Heart left ventricle (tissue), 16 donors: Measurements from ENCODE around the gene NTM. TPM values are rescaled to one million over a fixed set of nuclear protein-coding genes. Genes with fewer than 3 reads are reported as not detected.

Experiments
- ATAC-seq, 4 donors: fragments of 200-7000 bp; cut with Tn5 transposase; one replicate each; pipeline ENCODE4 v1.9.1; 2020 to 2022; ENCODE audit warnings: moderate library complexity in 4 of 4, mild to moderate bottlenecking in 3 of 4, moderate number of reproducible peaks in 1 of 4
- DNase-seq, 5 donors: peaks; one replicate each; pipeline ENCODE4 v3.0.0-alpha.2; 2020
- H3K27ac ChIP-seq, 12 donors: fragments of 200-600 bp; sonication (generic) in 4 of 12; one replicate each; pipeline versions ENCODE4 v1.5.0 to v1.8.0; 2016 to 2022; ENCODE audit warnings: mild to moderate bottlenecking in 2 of 12
- H3K27me3 ChIP-seq, 9 donors: fragments of 200-600 bp; sonication (generic) in 2 of 9; one replicate each; pipeline versions ENCODE4 v1.5.1 to v1.8.0; 2016 to 2022; ENCODE audit warnings: mild to moderate bottlenecking in 3 of 9
- H3K36me3 ChIP-seq, 9 donors: fragments of 200-600 bp; sonication (generic) in 2 of 9; one replicate each; pipeline versions ENCODE4 v1.5.0 to v1.8.0; 2018 to 2022; ENCODE audit warnings: mild to moderate bottlenecking in 2 of 9
- H3K4me1 ChIP-seq, 12 donors: fragments of 200-600 bp; sonication (generic) in 4 of 12; one replicate each; pipeline versions ENCODE4 v1.5.0 to v1.8.0; 2016 to 2022; ENCODE audit warnings: mild to moderate bottlenecking in 3 of 12
- H3K4me3 ChIP-seq, 12 donors: fragments of 200-600 bp; sonication (generic) in 4 of 12; one replicate each; pipeline versions ENCODE4 v1.5.0 to v1.8.0; 2017 to 2022; ENCODE audit warnings: mild to moderate bottlenecking in 9 of 12, moderate library complexity in 4 of 12
- H3K9me3 ChIP-seq, 12 donors: fragments of 200-600 bp; sonication (generic) in 4 of 12; one replicate each; pipeline versions ENCODE4 v1.5.0 to v1.8.0; 2016 to 2022; ENCODE audit warnings: mild to moderate bottlenecking in 1 of 12
- CTCF ChIP-seq, 12 donors: fragments of 200-600 bp; sonication (generic) in 4 of 12; IDR thresholded peaks; one replicate each; pipeline versions ENCODE4 v1.5.0 to v1.8.0; 2018 to 2022; ENCODE audit warnings: antibody characterized with exemption in 12 of 12, mild to moderate bottlenecking in 5 of 12
- POLR2A ChIP-seq, 2 donors: fragments of 450-650 bp; IDR thresholded peaks; one replicate each; pipeline ENCODE4 v1.6.1; 2017; ENCODE audit warnings: antibody characterized with exemption in 2 of 2, mild to moderate bottlenecking in 2 of 2, moderate library complexity in 2 of 2
- WGBS, 4 donors: extraction: QIAGEN DNeasy Blood & Tissue Kit in 2 of 4; methylation state at CpG; one replicate each; pipeline versions ENCODE4 v1.1.5 to v1.1.7; 2013 to 2018; 5-methylcytosine and 5-hydroxymethylcytosine counted together
- intact Hi-C, 10 donors: fragments of 100-400 bp; cut with DNase I; formaldehyde crosslinking; loops; one replicate each; pipeline versions ENCODE4 v1.11.1 to v1.14.2; 2022
- polyA plus RNA-seq, 2 donors: library from polyadenylated mRNA; stranded (reverse); fragments of 200-250 nt; gene quantifications; one replicate each; pipeline ENCODE4 v1.2.3, GENCODE V29; 2013
- total RNA-seq, 9 donors: library from RNA; depleted of rRNA in 2 of 9; stranded (reverse); fragments of >200 nt in 2 of 9; fragmentation: NEBNext Ultra II Directional in 3 of 9; extraction: Animal tissue kit (Norgen Biotek cat#: 25700) in 3 of 9; gene quantifications; one replicate each; pipeline versions ENCODE4 v1.1.0 to v1.2.4, GENCODE V29; 2016 to 2023
- donor health status: ischemic (EF 13 %, LVEDD 7.1; RV severe dilation, severe dysfunction).
- donor health status: healthy with polysubstance abuse.
- donor health status: DM: no; HTN: yes; CAD: no.
- donor health status: DM: no; HTN: no; CAD: no.
- donor health status: ischemic (EF 25% LVEDD 6.9; RV normal size, moderate dysfunction).
- donor health status: ischemic (EF 25% LVEDD 5.7; RV mildly dilated, moderate dysfunction).
- donor health status: healthy.
- donor health status: DM: yes; HTN: yes; CAD: no.
- donor health status: ischemic (EF 35%, LVEDD 5.7; RV mildly dilated, moderate dysfunction).
- donor health status: nonischemic (EF 11% LVEDD 7.7; RV severe dilation, severe dysfunction).
- donor health status: DM: yes; HTN: yes; CAD: no.
- donor health status: PGD.
- donor health status: ischemic (EF 29% LVEDD 5.4; RV normal size, mild dysfunction).
- donor health status: nonischemic (EF 23%, LVEDD 6.1; RV moderate dilation, normal function).

The NTM gene
- total and polyA plus RNA-seq, 11 donors = 0.40 to 7.7 (median 1.5) TPM

GRCh38 chr11:131746201-131746600 lies 375.8 kb downstream of the NTM start:
- peaks cover 0 to 14% (median 0%) of the 10 kb centered on the region in 12 donors for H3K4me1 ChIP-seq
- H3K4me3 ChIP-seq = no peak overlapping the region
- no peaks in the 10 kb centered on the region for H3K36me3 ChIP-seq
- intact Hi-C loops = loop anchor here in 5 of 10 donors (5.0 to 10.0 kb wide), 4 partner anchors 281 to 1316 kb away; no protein-coding TSS in a partner anchor
- H3K9me3 ChIP-seq = no peaks in the 10 kb centered on the region
- peaks cover 0 to 27% (median 0%) of the 10 kb centered on the region in 9 donors for H3K27me3 ChIP-seq
- 77 to 80% (median 79%) methylated on average over 12 of the region's 12 CpGs for WGBS, 4 donors
- TF ChIP-seq POLR2A (IDR thresholded peaks at IDR 0.05) (no peak), CTCF (IDR thresholded peaks at IDR 0.05) (no peak)
- ATAC-seq = no peak
- H3K27ac ChIP-seq = no peak overlapping the region
- DNase-seq = no peak

GRCh38 chr11:131748151-131749050 lies 378.0 kb downstream of the NTM start:
- H3K9me3 ChIP-seq = no peaks in the 10 kb centered on the region
- intact Hi-C loops = loop anchor here in 5 of 10 donors (5.0 to 10.0 kb wide), 4 partner anchors 279 to 1314 kb away; no protein-coding TSS in a partner anchor
- TF ChIP-seq POLR2A (IDR thresholded peaks at IDR 0.05) = no peak
- peak; percentile 58 to 85 (median 73) for TF ChIP-seq CTCF (IDR thresholded peaks at IDR 0.05)
- peaks cover 0 to 26% (median 0%) of the 10 kb centered on the region in 9 donors for H3K27me3 ChIP-seq
- no peaks in the 10 kb centered on the region for H3K36me3 ChIP-seq
- no peak overlapping the region for H3K27ac ChIP-seq
- no peak overlapping the region for H3K4me3 ChIP-seq
- WGBS, 4 donors = 21 to 27% (median 25%) methylated on average over 15 of the region's 15 CpGs
- ATAC-seq (peak in 3 of 4 donors; percentile 74 to 90 (median 75)), DNase-seq (peak in 3 of 5 donors; percentile 34 to 56 (median 45))
- peaks cover 0 to 14% (median 0%) of the 10 kb centered on the region in 12 donors for H3K4me1 ChIP-seq

- Histone ChIP-seq H3K27me3 (peaks cover 0 to 20% (median 0%) of the 10 kb centered on the region in 9 donors), H3K36me3 (no peaks in the 10 kb centered on the region), H3K27ac (no peak overlapping the region), H3K4me1 (peaks cover 0 to 14% (median 0%) of the 10 kb centered on the region in 12 donors), H3K4me3 (no peak overlapping the region), H3K9me3 (no peaks in the 10 kb centered on the region)
- TF ChIP-seq POLR2A (IDR thresholded peaks at IDR 0.05) (no peak), CTCF (IDR thresholded peaks at IDR 0.05) (no peak)
- ATAC-seq (peak in 3 of 4 donors; percentile 45 to 76 (median 57)), DNase-seq (no peak)
- 22 to 42% (median 33%) methylated on average over 2 of the region's 2 CpGs for WGBS, 4 donors
- intact Hi-C loops = loop anchor here in 5 of 10 donors (5.0 to 10.0 kb wide), 4 partner anchors 278 to 1313 kb away; no protein-coding TSS in a partner anchor
Measured at GRCh38 chr11:131749101-131749500, 378.7 kb downstream of the NTM start.

GRCh38 chr11:131750152-131750551 lies 379.7 kb downstream of the NTM start:
- Histone ChIP-seq H3K4me3 (no peak overlapping the region), H3K27me3 (peaks cover 0 to 14% (median 0%) of the 10 kb centered on the region in 9 donors), H3K9me3 (no peaks in the 10 kb centered on the region), H3K4me1 (peaks cover 0 to 14% (median 0%) of the 10 kb centered on the region in 12 donors), H3K27ac (no peak overlapping the region), H3K36me3 (no peaks in the 10 kb centered on the region)
- DNase-seq (no peak), ATAC-seq (no peak)
- intact Hi-C loops = no loop called here
- TF ChIP-seq CTCF (IDR thresholded peaks at IDR 0.05) (no peak), POLR2A (IDR thresholded peaks at IDR 0.05) (no peak)
